A549 treated with AZD9567 at 1 μM for 4 hours (cell line): Measurements from ENCODE around the gene OR2C1. TPM values are rescaled to one million over a fixed set of nuclear protein-coding genes. Genes with fewer than 3 reads are reported as not detected.

Experiments
- total RNA-seq: library from RNA; stranded (reverse); fragments of 200-300 nt; extraction: Qiagen RNA extraction; gene quantifications from 5 replicates; pipeline ENCODE4 v1.2.3, GENCODE V29; 2022; ENCODE audit not compliant: insufficient read depth

The OR2C1 gene
- not detected in 5 replicates for total RNA-seq

GRCh38 chr16:3355589-3355988, at the start of gene OR2C1:
OR2C1 (plus strand) TSS chr16:3355889; CDS start chr16:3355941, 52 bp downstream.

GRCh38 chr16:3400779-3401688, 45.3 kb downstream of the OR2C1 start, which contains the start of the genes ZNF174 and ZSCAN32:
ZNF174 (plus strand) TSS chr16:3401215; CDS start chr16:3402005, 790 bp downstream.
ZSCAN32 (minus strand) TSS chr16:3401004; CDS start chr16:3397557, 3,447 bp downstream.

Other genes with a start within 250 kb of the OR2C1 start
- 12.9 to 15.4 TPM (median 14.2 TPM) in 5 replicates for gene ZNF205, start 243.3 kb upstream of the OR2C1 start, total RNA-seq
- 12.4 to 13.5 TPM (median 12.8 TPM) in 5 replicates for gene ZNF213, start 220.9 kb upstream of the OR2C1 start, total RNA-seq
- gene OR1F1, start 167.7 kb upstream of the OR2C1 start, total RNA-seq: 0.13 to 0.31 TPM (median 0.26 TPM) in 4 of 5 replicates, not detected in the other
- 7.8 to 9.3 TPM (median 8.4 TPM) in 5 replicates for gene ZNF200, start 120.7 kb upstream of the OR2C1 start, total RNA-seq
- not detected in 5 replicates for gene MEFV, start 99.3 kb upstream of the OR2C1 start, total RNA-seq
- gene ZNF263, start 72.4 kb upstream of the OR2C1 start, total RNA-seq: 33.5 to 39.6 TPM (median 36.7 TPM) in 5 replicates
- 0.87 to 2.1 TPM (median 1.2 TPM) in 5 replicates for gene TIGD7, start 50.5 kb upstream of the OR2C1 start, total RNA-seq
- 10.6 to 20.8 TPM (median 11.2 TPM) in 5 replicates for gene ZNF75A, start 50.4 kb upstream of the OR2C1 start, total RNA-seq
- gene ZSCAN32, start 45.1 kb downstream of the OR2C1 start, total RNA-seq: 13.7 to 19.9 TPM (median 17.8 TPM) in 5 replicates
- 7.7 to 13.7 TPM (median 13.0 TPM) in 5 replicates for gene ZNF174, start 45.3 kb downstream of the OR2C1 start, total RNA-seq
- 0.45 to 1.2 TPM (median 1.0 TPM) in 5 replicates for gene ZNF597, start 87.6 kb downstream of the OR2C1 start, total RNA-seq
- gene NAA60, start 87.8 kb downstream of the OR2C1 start, total RNA-seq: 48.4 to 51.9 TPM (median 50.8 TPM) in 5 replicates
- gene C16orf90, start 139.6 kb downstream of the OR2C1 start, total RNA-seq: not detected in 5 replicates
- gene CLUAP1, start 145.1 kb downstream of the OR2C1 start, total RNA-seq: 19.3 to 22.3 TPM (median 20.9 TPM) in 5 replicates
- gene NLRC3, start 221.5 kb downstream of the OR2C1 start, total RNA-seq: 0.01 to 0.10 TPM (median 0.03 TPM) in 4 of 5 replicates, not detected in the other